Measurements from ENCODE around the gene MDFIC.

- TF ChIP-seq, protein P1, sequence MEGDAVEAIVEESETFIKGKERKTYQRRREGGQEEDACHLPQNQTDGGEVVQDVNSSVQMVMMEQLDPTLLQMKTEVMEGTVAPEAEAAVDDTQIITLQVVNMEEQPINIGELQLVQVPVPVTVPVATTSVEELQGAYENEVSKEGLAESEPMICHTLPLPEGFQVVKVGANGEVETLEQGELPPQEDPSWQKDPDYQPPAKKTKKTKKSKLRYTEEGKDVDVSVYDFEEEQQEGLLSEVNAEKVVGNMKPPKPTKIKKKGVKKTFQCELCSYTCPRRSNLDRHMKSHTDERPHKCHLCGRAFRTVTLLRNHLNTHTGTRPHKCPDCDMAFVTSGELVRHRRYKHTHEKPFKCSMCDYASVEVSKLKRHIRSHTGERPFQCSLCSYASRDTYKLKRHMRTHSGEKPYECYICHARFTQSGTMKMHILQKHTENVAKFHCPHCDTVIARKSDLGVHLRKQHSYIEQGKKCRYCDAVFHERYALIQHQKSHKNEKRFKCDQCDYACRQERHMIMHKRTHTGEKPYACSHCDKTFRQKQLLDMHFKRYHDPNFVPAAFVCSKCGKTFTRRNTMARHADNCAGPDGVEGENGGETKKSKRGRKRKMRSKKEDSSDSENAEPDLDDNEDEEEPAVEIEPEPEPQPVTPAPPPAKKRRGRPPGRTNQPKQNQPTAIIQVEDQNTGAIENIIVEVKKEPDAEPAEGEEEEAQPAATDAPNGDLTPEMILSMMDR (IDR thresholded peaks at IDR 0.05) = no peak
- TF ChIP-seq POLR2A (IDR thresholded peaks at IDR 0.05) = no peak
These were observed 8.3 kb downstream of the MDFIC start for GRCh38 chr7:114930107-114930661.

Data from thyroid gland (tissue), 4 donors.